SK-N-SH (cell line): Measurements from ENCODE around the gene ECI1.

Source experiments
- EZH2phosphoT487 ChIP-seq: fragments of 200-600 bp; sonication (generic); IDR thresholded peaks from 2 replicates; pipeline ENCODE4 v1.6.1; 2017; ENCODE audit warnings: low read depth, mixed run types, mild to moderate bottlenecking, antibody characterized with exemption, moderate library complexity, borderline replicate concordance
- RCOR1 ChIP-seq: fragments of 150-350 bp; IDR thresholded peaks from 2 replicates; pipeline ENCODE4 v1.6.1; 2017; ENCODE audit warnings: antibody characterized with exemption, low read length
- RXRA ChIP-seq: IDR thresholded peaks from 2 replicates; pipeline ENCODE4 v1.4.0; 2012; ENCODE audit warnings: low read depth, mild to moderate bottlenecking, borderline replicate concordance
- SMC3 ChIP-seq: IDR thresholded peaks from 2 replicates; pipeline ENCODE4 v1.6.1; 2012; ENCODE audit warnings: low read depth, low read length, improper control_type of control experiment
- YY1 ChIP-seq: IDR thresholded peaks from 2 replicates; pipeline ENCODE4 v1.4.0; 2012; ENCODE audit warnings: low read depth, mild to moderate bottlenecking
- TF ChIP-seq, protein P1 (sequence below): IDR thresholded peaks from 2 replicates; pipeline ENCODE4; 2012
- TF ChIP-seq, protein P2 (sequence below): fragments of 200-600 bp; sonication (generic); IDR thresholded peaks from 2 replicates; pipeline ENCODE4 v1.6.1; 2017; ENCODE audit warnings: antibody characterized with exemption, mild to moderate bottlenecking, moderate library complexity
- TF ChIP-seq, protein P3 (sequence below): fragments of 150-350 bp; IDR thresholded peaks from 2 replicates; pipeline ENCODE4 v1.6.1; 2016; ENCODE audit warnings: mild to moderate bottlenecking, low read depth, low read length

DNA sequence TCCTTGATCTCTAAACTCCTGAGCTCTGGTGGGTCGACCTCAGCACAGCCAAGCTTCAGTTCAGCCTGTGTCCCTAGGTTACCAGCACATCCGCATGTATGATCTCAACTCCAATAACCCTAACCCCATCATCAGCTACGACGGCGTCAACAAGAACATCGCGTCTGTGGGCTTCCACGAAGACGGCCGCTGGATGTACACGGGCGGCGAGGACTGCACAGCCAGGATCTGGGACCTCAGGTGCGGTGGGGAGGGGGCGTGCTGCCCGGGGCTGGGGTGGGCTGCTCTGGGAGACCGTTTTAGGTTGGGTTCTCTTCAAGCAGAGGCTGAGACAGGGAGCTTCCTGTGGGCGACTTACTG lies 45.0 kb downstream of the ECI1 start:
- TF ChIP-seq, protein P1, sequence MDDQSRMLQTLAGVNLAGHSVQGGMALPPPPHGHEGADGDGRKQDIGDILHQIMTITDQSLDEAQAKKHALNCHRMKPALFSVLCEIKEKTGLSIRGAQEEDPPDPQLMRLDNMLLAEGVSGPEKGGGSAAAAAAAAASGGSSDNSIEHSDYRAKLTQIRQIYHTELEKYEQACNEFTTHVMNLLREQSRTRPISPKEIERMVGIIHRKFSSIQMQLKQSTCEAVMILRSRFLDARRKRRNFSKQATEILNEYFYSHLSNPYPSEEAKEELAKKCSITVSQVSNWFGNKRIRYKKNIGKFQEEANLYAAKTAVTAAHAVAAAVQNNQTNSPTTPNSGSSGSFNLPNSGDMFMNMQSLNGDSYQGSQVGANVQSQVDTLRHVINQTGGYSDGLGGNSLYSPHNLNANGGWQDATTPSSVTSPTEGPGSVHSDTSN = no peak
- TF ChIP-seq, protein P2, sequence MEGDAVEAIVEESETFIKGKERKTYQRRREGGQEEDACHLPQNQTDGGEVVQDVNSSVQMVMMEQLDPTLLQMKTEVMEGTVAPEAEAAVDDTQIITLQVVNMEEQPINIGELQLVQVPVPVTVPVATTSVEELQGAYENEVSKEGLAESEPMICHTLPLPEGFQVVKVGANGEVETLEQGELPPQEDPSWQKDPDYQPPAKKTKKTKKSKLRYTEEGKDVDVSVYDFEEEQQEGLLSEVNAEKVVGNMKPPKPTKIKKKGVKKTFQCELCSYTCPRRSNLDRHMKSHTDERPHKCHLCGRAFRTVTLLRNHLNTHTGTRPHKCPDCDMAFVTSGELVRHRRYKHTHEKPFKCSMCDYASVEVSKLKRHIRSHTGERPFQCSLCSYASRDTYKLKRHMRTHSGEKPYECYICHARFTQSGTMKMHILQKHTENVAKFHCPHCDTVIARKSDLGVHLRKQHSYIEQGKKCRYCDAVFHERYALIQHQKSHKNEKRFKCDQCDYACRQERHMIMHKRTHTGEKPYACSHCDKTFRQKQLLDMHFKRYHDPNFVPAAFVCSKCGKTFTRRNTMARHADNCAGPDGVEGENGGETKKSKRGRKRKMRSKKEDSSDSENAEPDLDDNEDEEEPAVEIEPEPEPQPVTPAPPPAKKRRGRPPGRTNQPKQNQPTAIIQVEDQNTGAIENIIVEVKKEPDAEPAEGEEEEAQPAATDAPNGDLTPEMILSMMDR = no peak
- TF ChIP-seq YY1 (no peak), SMC3 (no peak), RCOR1 (no peak), RXRA (no peak), EZH2phosphoT487 (no peak)
- TF ChIP-seq, protein P3, sequence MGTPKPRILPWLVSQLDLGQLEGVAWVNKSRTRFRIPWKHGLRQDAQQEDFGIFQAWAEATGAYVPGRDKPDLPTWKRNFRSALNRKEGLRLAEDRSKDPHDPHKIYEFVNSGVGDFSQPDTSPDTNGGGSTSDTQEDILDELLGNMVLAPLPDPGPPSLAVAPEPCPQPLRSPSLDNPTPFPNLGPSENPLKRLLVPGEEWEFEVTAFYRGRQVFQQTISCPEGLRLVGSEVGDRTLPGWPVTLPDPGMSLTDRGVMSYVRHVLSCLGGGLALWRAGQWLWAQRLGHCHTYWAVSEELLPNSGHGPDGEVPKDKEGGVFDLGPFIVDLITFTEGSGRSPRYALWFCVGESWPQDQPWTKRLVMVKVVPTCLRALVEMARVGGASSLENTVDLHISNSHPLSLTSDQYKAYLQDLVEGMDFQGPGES = no peak
